Heart left ventricle (tissue), 16 donors: ENCODE results near the gene MEA1. TPM values are rescaled to one million over a fixed set of nuclear protein-coding genes. Genes with fewer than 3 reads are reported as not detected.

Source experiments
- ATAC-seq, 4 donors: fragments of 200-7000 bp; cut with Tn5 transposase; one replicate each; pipeline ENCODE4 v1.9.1; 2020 to 2022; ENCODE audit warnings: moderate library complexity in 4 of 4, mild to moderate bottlenecking in 3 of 4, moderate number of reproducible peaks in 1 of 4
- DNase-seq, 5 donors: peaks; one replicate each; pipeline ENCODE4 v3.0.0-alpha.2; 2020
- H3K27ac ChIP-seq, 12 donors: fragments of 200-600 bp; sonication (generic) in 4 of 12; one replicate each; pipeline versions ENCODE4 v1.5.0 to v1.8.0; 2016 to 2022; ENCODE audit warnings: mild to moderate bottlenecking in 2 of 12
- H3K27me3 ChIP-seq, 9 donors: fragments of 200-600 bp; sonication (generic) in 2 of 9; one replicate each; pipeline versions ENCODE4 v1.5.1 to v1.8.0; 2016 to 2022; ENCODE audit warnings: mild to moderate bottlenecking in 3 of 9
- H3K36me3 ChIP-seq, 9 donors: fragments of 200-600 bp; sonication (generic) in 2 of 9; one replicate each; pipeline versions ENCODE4 v1.5.0 to v1.8.0; 2018 to 2022; ENCODE audit warnings: mild to moderate bottlenecking in 2 of 9
- H3K4me1 ChIP-seq, 12 donors: fragments of 200-600 bp; sonication (generic) in 4 of 12; one replicate each; pipeline versions ENCODE4 v1.5.0 to v1.8.0; 2016 to 2022; ENCODE audit warnings: mild to moderate bottlenecking in 3 of 12
- H3K4me3 ChIP-seq, 12 donors: fragments of 200-600 bp; sonication (generic) in 4 of 12; one replicate each; pipeline versions ENCODE4 v1.5.0 to v1.8.0; 2017 to 2022; ENCODE audit warnings: mild to moderate bottlenecking in 9 of 12, moderate library complexity in 4 of 12
- H3K9me3 ChIP-seq, 12 donors: fragments of 200-600 bp; sonication (generic) in 4 of 12; one replicate each; pipeline versions ENCODE4 v1.5.0 to v1.8.0; 2016 to 2022; ENCODE audit warnings: mild to moderate bottlenecking in 1 of 12
- POLR2A ChIP-seq, 2 donors: fragments of 450-650 bp; IDR thresholded peaks; one replicate each; pipeline ENCODE4 v1.6.1; 2017; ENCODE audit warnings: antibody characterized with exemption in 2 of 2, mild to moderate bottlenecking in 2 of 2, moderate library complexity in 2 of 2
- WGBS, 4 donors: extraction: QIAGEN DNeasy Blood & Tissue Kit in 2 of 4; methylation state at CpG; one replicate each; pipeline versions ENCODE4 v1.1.5 to v1.1.7; 2013 to 2018; 5-methylcytosine and 5-hydroxymethylcytosine counted together
- intact Hi-C, 10 donors: fragments of 100-400 bp; cut with DNase I; formaldehyde crosslinking; loops; one replicate each; pipeline versions ENCODE4 v1.11.1 to v1.14.2; 2022
- polyA plus RNA-seq, 2 donors: library from polyadenylated mRNA; stranded (reverse); fragments of 200-250 nt; gene quantifications; one replicate each; pipeline ENCODE4 v1.2.3, GENCODE V29; 2013
- total RNA-seq, 9 donors: library from RNA; depleted of rRNA in 2 of 9; stranded (reverse); fragments of >200 nt in 2 of 9; fragmentation: NEBNext Ultra II Directional in 3 of 9; extraction: Animal tissue kit (Norgen Biotek cat#: 25700) in 3 of 9; gene quantifications; one replicate each; pipeline versions ENCODE4 v1.1.0 to v1.2.4, GENCODE V29; 2016 to 2023
- TF ChIP-seq, protein P1 (sequence below), 12 donors: fragments of 200-600 bp; sonication (generic) in 4 of 12; IDR thresholded peaks; one replicate each; pipeline versions ENCODE4 v1.5.0 to v1.8.0; 2018 to 2022; ENCODE audit warnings: antibody characterized with exemption in 12 of 12, mild to moderate bottlenecking in 5 of 12
- donor health status: ischemic (EF 13 %, LVEDD 7.1; RV severe dilation, severe dysfunction).
- donor health status: healthy with polysubstance abuse.
- donor health status: DM: no; HTN: yes; CAD: no.
- donor health status: DM: no; HTN: no; CAD: no.
- donor health status: ischemic (EF 25% LVEDD 6.9; RV normal size, moderate dysfunction).
- donor health status: ischemic (EF 25% LVEDD 5.7; RV mildly dilated, moderate dysfunction).
- donor health status: healthy.
- donor health status: DM: yes; HTN: yes; CAD: no.
- donor health status: ischemic (EF 35%, LVEDD 5.7; RV mildly dilated, moderate dysfunction).
- donor health status: nonischemic (EF 11% LVEDD 7.7; RV severe dilation, severe dysfunction).
- donor health status: DM: yes; HTN: yes; CAD: no.
- donor health status: PGD.
- donor health status: ischemic (EF 29% LVEDD 5.4; RV normal size, mild dysfunction).
- donor health status: nonischemic (EF 23%, LVEDD 6.1; RV moderate dilation, normal function).

MEA1 gene
- total and polyA plus RNA-seq, 11 donors, result 24.5 to 56.7 (median 32.4) TPM

DNA sequence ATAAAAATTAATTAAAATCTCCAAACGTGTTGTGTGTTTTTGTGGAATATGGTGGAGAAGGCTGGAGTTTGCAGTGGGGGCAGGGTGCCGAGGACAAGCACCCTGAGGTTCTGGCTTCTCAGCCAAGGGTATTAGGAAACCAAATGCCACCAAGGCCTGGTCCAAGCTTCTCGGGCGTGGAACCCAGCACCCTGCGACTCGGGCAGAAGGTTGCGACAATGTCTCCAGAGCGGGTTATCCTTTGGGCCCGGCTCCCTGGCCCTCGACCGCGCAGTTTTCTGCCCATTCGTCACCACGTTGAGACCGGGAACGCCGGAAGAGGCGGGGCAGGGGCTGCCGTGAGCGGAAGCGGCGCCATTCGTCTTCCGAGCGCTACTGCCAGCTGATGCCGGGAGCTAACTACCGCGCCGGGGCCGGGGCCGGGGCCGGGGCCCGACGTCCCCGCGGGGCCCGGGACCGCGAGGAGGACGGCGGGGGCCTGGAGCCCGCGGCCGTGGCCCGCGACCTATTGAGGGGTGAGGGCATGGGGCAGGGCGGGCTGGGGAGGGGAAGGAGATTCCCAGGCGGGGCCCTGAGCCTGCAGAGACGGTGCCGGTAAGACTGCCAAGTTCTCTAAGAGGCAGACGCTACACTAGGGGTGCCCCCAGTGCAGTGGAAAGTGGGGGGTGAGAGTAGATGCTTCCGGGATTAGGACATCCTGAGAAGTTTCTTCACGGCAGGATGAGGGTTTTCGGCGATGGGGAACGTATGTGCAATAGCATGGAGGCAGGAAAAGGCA is 7.7 kb upstream of the MEA1 start, which contains the start of gene RRP36:
RRP36 (plus strand) TSS at position 354 of the 778 bp plus-strand sequence; CDS start at position 386, 32 bp downstream.
- peaks cover 6 to 68% (median 61%) of the 10 kb centered on the region in 9 donors for H3K36me3 ChIP-seq
- DNase-seq, result peak; percentile 81 to 91 (median 86)
- H3K27ac ChIP-seq, result peak within 1 kb of the TSS; percentile 7 to 96 (median 87)
- 1 to 4% (median 1%) methylated on average over 14 to 56 of the region's 56 CpGs for WGBS, 4 donors
- H3K27me3 ChIP-seq, result no peaks in the 10 kb centered on the region
- H3K4me3 ChIP-seq, result peak within 1 kb of the TSS; percentile 72 to 98 (median 92)
- peaks cover 0 to 58% (median 41%) of the 10 kb centered on the region in 12 donors for H3K4me1 ChIP-seq
- intact Hi-C loops, result loop anchor here in 1 of 10 donors (2.0 kb wide), 1 partner anchor 31 kb away; the partner anchor contains the start of gene CUL7
- no peaks in the 10 kb centered on the region for H3K9me3 ChIP-seq
- peak in 1 of 2 donors; percentile 47 for TF ChIP-seq POLR2A (IDR thresholded peaks at IDR 0.05)
- TF ChIP-seq, protein P1, sequence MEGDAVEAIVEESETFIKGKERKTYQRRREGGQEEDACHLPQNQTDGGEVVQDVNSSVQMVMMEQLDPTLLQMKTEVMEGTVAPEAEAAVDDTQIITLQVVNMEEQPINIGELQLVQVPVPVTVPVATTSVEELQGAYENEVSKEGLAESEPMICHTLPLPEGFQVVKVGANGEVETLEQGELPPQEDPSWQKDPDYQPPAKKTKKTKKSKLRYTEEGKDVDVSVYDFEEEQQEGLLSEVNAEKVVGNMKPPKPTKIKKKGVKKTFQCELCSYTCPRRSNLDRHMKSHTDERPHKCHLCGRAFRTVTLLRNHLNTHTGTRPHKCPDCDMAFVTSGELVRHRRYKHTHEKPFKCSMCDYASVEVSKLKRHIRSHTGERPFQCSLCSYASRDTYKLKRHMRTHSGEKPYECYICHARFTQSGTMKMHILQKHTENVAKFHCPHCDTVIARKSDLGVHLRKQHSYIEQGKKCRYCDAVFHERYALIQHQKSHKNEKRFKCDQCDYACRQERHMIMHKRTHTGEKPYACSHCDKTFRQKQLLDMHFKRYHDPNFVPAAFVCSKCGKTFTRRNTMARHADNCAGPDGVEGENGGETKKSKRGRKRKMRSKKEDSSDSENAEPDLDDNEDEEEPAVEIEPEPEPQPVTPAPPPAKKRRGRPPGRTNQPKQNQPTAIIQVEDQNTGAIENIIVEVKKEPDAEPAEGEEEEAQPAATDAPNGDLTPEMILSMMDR (IDR thresholded peaks at IDR 0.05), result no peak
- ATAC-seq, result peak; percentile 42 to 89 (median 83)

DNA sequence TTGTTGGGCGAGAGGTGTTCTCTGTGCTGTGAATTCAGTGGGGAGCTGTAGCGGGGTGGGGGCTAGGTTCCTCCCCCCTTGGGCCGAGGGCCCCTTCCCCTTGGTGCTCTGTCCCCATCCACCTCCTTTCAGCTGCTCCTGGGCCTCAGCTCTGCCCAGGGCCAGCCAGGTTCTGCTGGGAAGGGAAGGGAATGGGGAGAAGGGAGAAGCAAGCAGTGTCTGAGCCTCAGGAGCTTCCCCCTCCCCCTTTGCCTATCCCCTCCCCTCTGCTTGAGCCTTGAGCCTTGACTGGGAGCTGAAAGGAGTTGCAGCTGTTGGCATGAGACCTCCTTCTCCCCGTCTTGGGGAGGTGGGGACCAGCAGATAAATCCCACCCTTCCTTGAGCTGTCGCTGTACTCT is 7.1 kb upstream of the MEA1 start:
- H3K36me3 ChIP-seq, result peaks cover under 1 to 62% (median 54%) of the 10 kb centered on the region in 9 donors
- intact Hi-C loops, result loop anchor here in 1 of 10 donors (2.0 kb wide), 1 partner anchor 32 kb away; the partner anchor contains the start of gene CUL7
- no peaks in the 10 kb centered on the region for H3K27me3 ChIP-seq
- TF ChIP-seq, protein P1 (IDR thresholded peaks at IDR 0.05), result no peak
- TF ChIP-seq POLR2A (IDR thresholded peaks at IDR 0.05), result no peak
- H3K9me3 ChIP-seq, result no peaks in the 10 kb centered on the region
- H3K4me1 ChIP-seq, result peaks cover 0 to 64% (median 47%) of the 10 kb centered on the region in 12 donors
- DNase-seq (no peak), ATAC-seq (peak in 1 of 4 donors; percentile 2)
- H3K27ac ChIP-seq, result peak overlapping the region; percentile 7 to 96 (median 87)
- whole genome bisulfite sequencing, 4 donors, result 49 to 61% (median 56%) methylated on average over 3 to 5 of the region's 5 CpGs
- peak overlapping the region in 11 of 12 donors; percentile 72 to 98 (median 92) for H3K4me3 ChIP-seq

DNA sequence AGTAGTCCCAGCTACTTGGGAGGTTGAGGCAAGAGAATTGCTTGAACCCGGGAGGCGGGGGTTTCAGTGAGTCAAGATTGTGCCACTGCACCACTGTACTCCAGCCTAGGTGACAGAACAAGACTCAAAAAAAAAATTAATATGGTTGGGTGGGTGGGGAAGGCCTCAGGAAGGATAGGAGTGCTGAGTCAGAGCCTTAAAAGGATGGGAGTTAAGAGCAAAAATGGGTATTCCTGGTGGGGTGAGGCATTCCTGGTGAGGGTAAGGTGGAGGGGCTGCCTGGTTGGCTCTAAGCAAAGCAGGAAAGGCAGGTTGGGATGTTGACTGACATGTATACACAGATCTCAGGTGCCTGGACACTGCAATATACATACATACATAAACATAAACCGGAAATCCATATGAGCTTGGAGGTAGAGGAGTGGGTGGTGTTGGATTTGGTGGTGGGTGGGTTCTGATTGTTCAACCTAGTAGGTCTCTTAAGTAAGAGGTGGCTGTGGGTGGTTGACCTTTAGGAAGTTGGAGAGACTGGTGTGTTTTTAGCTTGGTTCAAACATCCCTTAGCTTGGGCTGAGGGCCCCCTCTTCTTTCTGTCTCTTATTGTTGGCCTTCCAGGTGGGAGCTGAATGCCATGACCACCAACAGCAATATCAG is 6.4 kb upstream of the MEA1 start:
- Histone ChIP-seq H3K27me3 (no peaks in the 10 kb centered on the region), H3K4me1 (peaks cover 0 to 71% (median 54%) of the 10 kb centered on the region in 12 donors), H3K4me3 (peak overlapping the region in 1 of 12 donors; percentile 98), H3K9me3 (no peaks in the 10 kb centered on the region), H3K36me3 (peaks cover 0 to 55% (median 48%) of the 10 kb centered on the region in 9 donors), H3K27ac (peak overlapping the region in 3 of 12 donors; percentile 93 to 96 (median 94))
- no peak for TF ChIP-seq POLR2A (IDR thresholded peaks at IDR 0.05)
- TF ChIP-seq, protein P1 (IDR thresholded peaks at IDR 0.05), result no peak
- 93 to 95% (median 94%) methylated on average over 3 of the region's 3 CpGs for WGBS, 4 donors
- ATAC-seq (no peak), DNase-seq (no peak)
- intact Hi-C loops, result loop anchor here in 1 of 10 donors (2.0 kb wide), 1 partner anchor 33 kb away; the partner anchor contains the start of gene CUL7
